ENCODE data around the gene MAST1. TPM values are rescaled to one million over a fixed set of nuclear protein-coding genes. Genes with fewer than 3 reads are reported as not detected.
"Not testable (repeated sequence)": the region's sequence is repeated elsewhere in the genome, so short reads cannot be mapped to it uniquely, and the experiment has no call there.

Gene MAST1
- total RNA-seq, 2 donors from 2014 or later = 5.8 to 6.0 TPM

- H3K4me3 Mint-ChIP-seq = no peak overlapping the region
- ATAC-seq (replicated peaks in 1 of 2) (no peak), DNase-seq (no peak)
- H3K36me3 Mint-ChIP-seq (ENCODE audit: insufficient read depth in 2 of 2) = peaks cover 0 to 11% of the 10 kb centered on the region in 2 donors
- no peaks in the 10 kb centered on the region for H3K9me3 Mint-ChIP-seq
- H3K27ac Mint-ChIP-seq = no peak overlapping the region
- no peaks in the 10 kb centered on the region for H3K4me1 Mint-ChIP-seq (ENCODE audit: low read depth)
- no peaks in the 10 kb centered on the region for H3K27me3 Mint-ChIP-seq (ENCODE audit: low read depth)
These were observed 23.2 kb upstream of the MAST1 start for GRCh38 chr19:12815088-12815487.

- H3K4me1 Mint-ChIP-seq (ENCODE audit: low read depth); DNase-seq; H3K27ac Mint-ChIP-seq; H3K4me3 Mint-ChIP-seq; ATAC-seq (replicated peaks in 1 of 2); H3K9me3 Mint-ChIP-seq; H3K27me3 Mint-ChIP-seq (ENCODE audit: low read depth): not testable (repeated sequence)
- peaks cover 3 to 11% of the 10 kb centered on the region in 2 donors for H3K36me3 Mint-ChIP-seq (ENCODE audit: insufficient read depth in 2 of 2)
These were observed 21.1 kb upstream of the MAST1 start for GRCh38 chr19:12817188-12817587.

DNA sequence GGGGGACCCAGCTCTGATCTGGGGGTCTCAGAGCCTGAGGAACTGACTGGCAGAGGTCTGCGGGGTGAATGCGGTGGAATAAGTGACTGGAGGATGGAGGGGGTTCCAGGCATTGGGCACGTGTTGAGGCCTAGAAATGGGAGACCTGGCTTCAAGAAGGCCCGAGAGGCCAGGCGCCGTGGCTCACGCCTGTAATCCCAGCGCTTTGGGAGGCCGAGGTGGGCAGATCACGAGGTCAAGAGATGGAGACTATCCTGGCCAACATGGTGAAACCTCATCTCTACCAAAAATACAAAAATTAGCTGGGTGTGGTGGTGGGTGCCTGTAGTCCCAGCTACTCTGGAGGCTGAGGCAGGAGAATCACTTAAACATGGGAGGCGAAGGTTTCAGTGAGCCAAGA, 20.5 kb upstream of the MAST1 start:
- not testable (repeated sequence) for H3K27ac Mint-ChIP-seq; H3K36me3 Mint-ChIP-seq (ENCODE audit: insufficient read depth in 2 of 2); H3K27me3 Mint-ChIP-seq (ENCODE audit: low read depth); H3K4me1 Mint-ChIP-seq (ENCODE audit: low read depth); ATAC-seq (replicated peaks in 1 of 2); DNase-seq; H3K4me3 Mint-ChIP-seq; H3K9me3 Mint-ChIP-seq

- Mint-ChIP-seq H3K27me3 (ENCODE audit: low read depth) (peaks cover 21% of the 10 kb centered on the region), H3K4me3 (no peak overlapping the region), H3K36me3 (ENCODE audit: insufficient read depth in 2 of 2) (peaks cover 0 to 3% of the 10 kb centered on the region in 2 donors), H3K9me3 (peaks cover 3% of the 10 kb centered on the region in 2 donors), H3K4me1 (ENCODE audit: low read depth) (peaks cover 13% of the 10 kb centered on the region), H3K27ac (no peak overlapping the region)
- peak in 1 of 2 donors; percentile 44 for ATAC-seq (replicated peaks in 1 of 2)
- DNase-seq = no peak
These were observed 16.6 kb upstream of the MAST1 start for GRCh38 chr19:12821761-12822160.

DNA sequence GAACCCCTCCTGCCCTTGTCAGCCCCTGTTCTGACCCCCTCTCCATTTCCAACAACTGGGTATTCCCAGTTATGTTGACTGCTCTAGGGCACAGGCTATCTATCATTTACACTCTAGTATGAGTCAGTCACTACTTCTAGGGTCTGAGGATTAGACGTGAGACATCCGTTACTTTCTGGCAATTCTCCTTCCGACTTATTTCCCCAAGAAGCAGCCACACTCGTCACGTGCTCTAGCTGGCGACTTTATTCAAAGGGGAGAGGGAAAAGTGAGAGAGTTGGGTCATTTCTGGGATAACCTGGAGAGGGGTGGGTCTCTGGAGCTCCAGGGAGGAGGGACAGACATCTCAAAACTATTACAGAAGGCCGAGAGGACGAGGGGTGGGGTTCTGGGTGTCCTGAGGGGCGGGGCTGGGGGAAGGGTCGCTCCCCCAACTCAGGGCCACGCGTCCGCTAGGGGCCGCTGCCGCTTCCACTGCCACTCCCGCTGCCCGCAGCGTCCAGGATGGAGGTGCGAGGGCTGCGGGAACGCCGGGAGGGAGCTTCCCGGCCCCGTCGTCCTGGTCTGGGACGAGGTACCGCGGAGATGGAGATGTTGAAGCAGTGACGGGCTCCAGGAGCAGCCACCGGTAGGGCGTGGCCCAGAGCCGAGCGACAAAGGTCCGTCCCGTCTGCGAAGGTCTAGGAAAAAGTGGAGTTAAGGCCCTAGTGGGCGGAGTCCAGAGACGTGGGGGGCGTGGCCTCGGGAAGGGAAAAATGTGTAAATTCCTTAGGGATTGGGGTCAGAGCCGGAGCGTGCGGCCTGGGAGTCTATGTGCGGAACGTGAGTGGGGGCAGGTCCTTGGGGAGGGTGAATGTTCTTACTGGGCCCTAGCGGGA, 12.8 kb upstream of the MAST1 start:
- DNase-seq (peak; percentile 52 to 59), ATAC-seq (replicated peaks in 1 of 2) (peak; percentile 65 to 73)
- Mint-ChIP-seq H3K4me3 (peak overlapping the region; percentile 58 to 71), H3K36me3 (ENCODE audit: insufficient read depth in 2 of 2) (peaks cover 0 to 3% of the 10 kb centered on the region in 2 donors), H3K4me1 (ENCODE audit: low read depth) (peaks cover 13% of the 10 kb centered on the region), H3K27ac (no peak overlapping the region), H3K9me3 (peaks cover 3% of the 10 kb centered on the region in 2 donors), H3K27me3 (ENCODE audit: low read depth) (peaks cover 50% of the 10 kb centered on the region)

- no peaks in the 10 kb centered on the region for H3K9me3 Mint-ChIP-seq
- H3K4me3 Mint-ChIP-seq = no peak overlapping the region
- H3K27ac Mint-ChIP-seq = no peak overlapping the region
- ATAC-seq (replicated peaks in 1 of 2) (peak; percentile 59 to 67), DNase-seq (peak; percentile 59 to 63)
- peaks cover 25% of the 10 kb centered on the region for H3K4me1 Mint-ChIP-seq (ENCODE audit: low read depth)
- H3K36me3 Mint-ChIP-seq (ENCODE audit: insufficient read depth in 2 of 2) = no peaks in the 10 kb centered on the region
- peaks cover 80% of the 10 kb centered on the region for H3K27me3 Mint-ChIP-seq (ENCODE audit: low read depth)
These were observed 9.8 kb upstream of the MAST1 start for GRCh38 chr19:12828494-12828893.

- H3K4me3 Mint-ChIP-seq = peak overlapping the region; percentile 47 to 62
- no peak overlapping the region for H3K27ac Mint-ChIP-seq
These were observed 4.9 kb upstream of the MAST1 start for GRCh38 chr19:12833418-12833737.

DNA sequence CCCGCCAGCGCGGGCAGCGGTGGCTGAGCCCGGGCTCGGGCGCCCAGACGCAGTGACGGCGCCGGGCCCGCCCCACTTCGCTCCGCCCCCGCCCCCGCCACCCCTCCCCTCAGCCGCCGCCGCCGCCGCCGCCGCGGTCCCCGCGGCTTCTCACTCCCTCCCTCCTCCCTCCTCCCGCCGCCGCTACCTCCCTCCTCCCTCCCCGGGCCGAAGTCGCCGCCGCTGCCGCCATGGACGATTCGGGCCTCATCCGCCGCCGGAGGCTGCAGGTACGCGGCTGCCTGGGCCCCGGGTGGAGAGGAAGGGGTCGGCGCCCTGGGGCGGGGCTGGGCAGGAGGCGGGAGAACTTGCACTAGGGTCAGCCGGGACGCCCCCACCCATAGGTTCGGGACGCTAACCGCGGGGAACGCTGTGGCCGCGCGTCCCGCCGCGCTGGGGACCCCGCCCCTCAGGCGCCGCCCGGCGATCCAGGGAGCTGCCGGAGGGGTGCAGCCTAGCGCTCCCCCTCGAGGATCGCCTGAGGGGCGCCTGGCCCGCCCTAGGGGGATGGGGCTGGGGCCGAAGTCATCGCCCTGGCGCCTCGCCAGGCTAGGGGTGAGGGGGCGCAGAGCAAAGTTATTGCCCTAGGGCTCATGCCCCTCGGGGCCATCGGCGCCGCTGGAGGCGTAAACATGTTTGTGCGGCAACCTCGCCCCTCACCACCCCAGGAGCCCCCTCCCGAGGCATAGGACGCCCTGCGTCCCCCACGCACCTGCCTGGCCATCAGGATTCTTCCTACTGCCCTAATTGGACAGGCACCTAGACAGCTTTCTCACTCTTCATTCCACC, 4.4 kb upstream of the MAST1 start:
- H3K27me3 Mint-ChIP-seq (ENCODE audit: low read depth) = peaks cover 79% of the 10 kb centered on the region

More at GRCh38 chr19:12833418-12833737, 4.9 kb upstream of the MAST1 start:
- DNase-seq (no peak), ATAC-seq (replicated peaks in 1 of 2) (no peak)
- Mint-ChIP-seq H3K9me3 (no peaks in the 10 kb centered on the region), H3K27me3 (ENCODE audit: low read depth) (peaks cover 81% of the 10 kb centered on the region), H3K4me1 (ENCODE audit: low read depth) (peaks cover 40% of the 10 kb centered on the region), H3K36me3 (ENCODE audit: insufficient read depth in 2 of 2) (no peaks in the 10 kb centered on the region)

GRCh38 chr19:12834566-12834943, 3.8 kb upstream of the MAST1 start, which contains the start of gene RTBDN:
TSS of gene RTBDN (minus strand) at chr19:12834579. CDS start at chr19:12829979, 4,600 bp downstream.
- no peaks in the 10 kb centered on the region for H3K9me3 Mint-ChIP-seq
- H3K27me3 Mint-ChIP-seq (ENCODE audit: low read depth) = peaks cover 85% of the 10 kb centered on the region
- H3K36me3 Mint-ChIP-seq (ENCODE audit: insufficient read depth in 2 of 2) = peaks cover 0 to 5% of the 10 kb centered on the region in 2 donors
- peak in 1 of 2 donors; percentile 12 for DNase-seq
- peak within 1 kb of the TSS; percentile 47 to 64 for H3K4me3 Mint-ChIP-seq
- ATAC-seq (replicated peaks in 1 of 2) = no peak
- no peak within 1 kb of the TSS for H3K27ac Mint-ChIP-seq
- peaks cover 47% of the 10 kb centered on the region for H3K4me1 Mint-ChIP-seq (ENCODE audit: low read depth)

More for the DNA sequence above, 4.4 kb upstream of the MAST1 start:
- H3K27ac Mint-ChIP-seq = no peak overlapping the region
- peak overlapping the region; percentile 46 to 64 for H3K4me3 Mint-ChIP-seq
- H3K36me3 Mint-ChIP-seq (ENCODE audit: insufficient read depth in 2 of 2) = no peaks in the 10 kb centered on the region
- DNase-seq (peak; percentile 44 to 51), ATAC-seq (replicated peaks in 1 of 2) (peak; percentile 15 to 17)
- no peaks in the 10 kb centered on the region for H3K9me3 Mint-ChIP-seq
- peaks cover 41% of the 10 kb centered on the region for H3K4me1 Mint-ChIP-seq (ENCODE audit: low read depth)

GRCh38 chr19:12834976-12835757, 3.1 kb upstream of the MAST1 start:
- peaks cover 51% of the 10 kb centered on the region for H3K4me1 Mint-ChIP-seq (ENCODE audit: low read depth)
- DNase-seq (peak; percentile 47 to 48), ATAC-seq (replicated peaks in 1 of 2) (no peak)
- H3K4me3 Mint-ChIP-seq = peak overlapping the region in 1 of 2 donors; percentile 64
- H3K27me3 Mint-ChIP-seq (ENCODE audit: low read depth) = peaks cover 85% of the 10 kb centered on the region
- no peak overlapping the region for H3K27ac Mint-ChIP-seq
- no peaks in the 10 kb centered on the region for H3K9me3 Mint-ChIP-seq
- peaks cover 0 to 5% of the 10 kb centered on the region in 2 donors for H3K36me3 Mint-ChIP-seq (ENCODE audit: insufficient read depth in 2 of 2)

DNA sequence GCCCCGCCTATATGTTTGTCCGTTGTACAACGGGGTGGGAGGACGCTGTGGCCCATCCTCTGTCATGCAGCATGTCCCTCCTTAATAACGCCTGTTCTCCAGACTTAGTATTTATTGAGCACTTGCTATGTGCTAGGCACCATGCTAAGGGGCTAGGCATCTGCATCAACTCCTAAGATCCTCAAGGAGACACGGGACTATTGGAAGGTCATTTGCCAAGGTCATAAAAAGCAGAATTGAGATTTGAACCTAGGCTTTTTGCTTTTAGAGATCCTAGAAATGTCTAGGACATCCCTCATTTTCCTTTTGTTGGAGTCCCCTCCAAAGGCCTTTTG, 1.8 kb upstream of the MAST1 start:
- ATAC-seq (replicated peaks in 1 of 2) (no peak), DNase-seq (no peak)
- peaks cover 64% of the 10 kb centered on the region for H3K4me1 Mint-ChIP-seq (ENCODE audit: low read depth)
- H3K9me3 Mint-ChIP-seq = no peaks in the 10 kb centered on the region
- H3K36me3 Mint-ChIP-seq (ENCODE audit: insufficient read depth in 2 of 2) = peaks cover 0 to 5% of the 10 kb centered on the region in 2 donors
- H3K27ac Mint-ChIP-seq = no peak overlapping the region
- H3K27me3 Mint-ChIP-seq (ENCODE audit: low read depth) = peaks cover 85% of the 10 kb centered on the region
- peak overlapping the region in 1 of 2 donors; percentile 20 for H3K4me3 Mint-ChIP-seq

GRCh38 chr19:12837225-12837624, 1.1 kb upstream of the MAST1 start:
- ATAC-seq (replicated peaks in 1 of 2) (peak; percentile 27 to 46), DNase-seq (peak; percentile 18 to 47)
- peaks cover 85% of the 10 kb centered on the region for H3K27me3 Mint-ChIP-seq (ENCODE audit: low read depth)
- H3K4me1 Mint-ChIP-seq (ENCODE audit: low read depth) = peaks cover 65% of the 10 kb centered on the region
- H3K4me3 Mint-ChIP-seq = peak overlapping the region; percentile 10 to 59
- peaks cover 0 to 5% of the 10 kb centered on the region in 2 donors for H3K36me3 Mint-ChIP-seq (ENCODE audit: insufficient read depth in 2 of 2)
- no peaks in the 10 kb centered on the region for H3K9me3 Mint-ChIP-seq
- no peak overlapping the region for H3K27ac Mint-ChIP-seq
